ENCODE data around the gene C1QTNF6.
"Not testable (repeated sequence)": the region's sequence is repeated elsewhere in the genome, so short reads cannot be mapped to it uniquely, and the experiment has no call there.

GRCh38 chr22:37233371-37233750, 45.3 kb upstream of the C1QTNF6 start:
- TF ChIP-seq SIN3A (IDR thresholded peaks at IDR 0.05; ENCODE audit: borderline replicate concordance, insufficient read depth, low read depth, low read length); CTCF (IDR thresholded peaks at IDR 0.05); TCF7L2 (IDR thresholded peaks at IDR 0.05; ENCODE audit: low read depth, low read length): not testable (repeated sequence)

Measured in Panc1 (cell line).